Measurements from ENCODE around the gene DDX19B.
A peak's percentile ranks its signal among the peaks of the same experiment; 100 is the strongest.
"Not testable (repeated sequence)": the region's sequence is repeated elsewhere in the genome, so short reads cannot be mapped to it uniquely, and the experiment has no call there.

The DDX19B gene

DNA sequence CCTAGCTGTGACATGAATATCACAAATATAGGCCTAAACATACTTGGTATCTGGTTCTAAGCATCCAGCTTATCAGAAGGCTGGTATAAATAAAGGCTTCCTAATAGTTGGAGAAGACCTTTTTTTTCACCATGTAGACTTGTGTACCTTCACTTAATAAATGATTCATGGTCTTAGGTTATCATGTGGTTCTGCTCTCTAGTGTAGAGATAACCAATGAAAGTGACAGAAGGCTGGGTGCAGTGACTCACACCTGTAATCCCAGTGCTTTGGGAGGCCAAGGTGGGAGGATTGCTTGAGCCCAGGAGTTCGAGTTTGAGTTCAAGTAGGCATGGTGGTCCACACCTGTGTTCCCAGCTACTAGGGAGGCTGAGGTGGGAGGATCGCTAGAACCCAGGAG lies 50.8 kb downstream of the DDX19B start:
- DNase-seq (ENCODE audit: low read depth): no peak

DNA sequence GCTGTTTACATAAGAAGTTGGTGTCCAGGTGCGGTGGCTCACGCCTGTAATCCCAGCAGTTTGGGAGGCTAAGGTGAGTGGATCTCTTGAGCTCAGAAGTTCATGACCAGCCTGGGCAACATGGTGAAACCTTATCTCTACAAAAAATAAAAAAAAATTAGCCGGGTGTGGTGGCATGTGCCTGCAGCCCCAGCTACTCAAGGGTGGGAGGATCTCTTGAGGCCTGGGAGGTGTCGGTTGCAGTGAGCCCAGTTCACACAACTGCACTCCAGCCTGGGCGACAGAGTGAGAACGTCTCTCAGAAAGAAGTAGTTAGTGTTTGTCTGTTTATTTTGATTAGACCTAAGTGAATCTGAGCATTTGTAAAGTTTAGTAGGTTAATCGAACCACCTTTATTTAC lies 60.6 kb downstream of the DDX19B start:
- DNase-seq (ENCODE audit: low read depth): no peak

DNA sequence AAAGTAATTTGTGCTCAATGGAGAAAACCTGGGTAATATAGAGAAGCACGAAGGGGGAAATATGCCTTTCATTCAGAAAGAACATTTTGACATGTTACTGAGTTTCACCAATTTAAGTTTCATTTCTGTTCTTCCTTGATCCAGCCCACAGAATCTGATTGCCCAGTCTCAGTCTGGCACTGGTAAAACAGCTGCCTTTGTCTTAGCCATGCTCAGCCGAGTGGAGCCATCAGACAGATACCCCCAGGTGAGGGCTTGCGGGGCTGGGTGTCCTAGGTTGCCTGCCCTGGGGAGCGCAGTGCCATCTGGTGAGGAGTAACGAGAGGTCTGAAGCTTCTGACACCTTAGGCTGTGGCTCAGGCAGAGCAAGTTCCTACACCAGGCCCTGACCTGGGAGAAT lies 65.4 kb downstream of the DDX19B start:
- no peak for DNase-seq (ENCODE audit: low read depth)

DNA sequence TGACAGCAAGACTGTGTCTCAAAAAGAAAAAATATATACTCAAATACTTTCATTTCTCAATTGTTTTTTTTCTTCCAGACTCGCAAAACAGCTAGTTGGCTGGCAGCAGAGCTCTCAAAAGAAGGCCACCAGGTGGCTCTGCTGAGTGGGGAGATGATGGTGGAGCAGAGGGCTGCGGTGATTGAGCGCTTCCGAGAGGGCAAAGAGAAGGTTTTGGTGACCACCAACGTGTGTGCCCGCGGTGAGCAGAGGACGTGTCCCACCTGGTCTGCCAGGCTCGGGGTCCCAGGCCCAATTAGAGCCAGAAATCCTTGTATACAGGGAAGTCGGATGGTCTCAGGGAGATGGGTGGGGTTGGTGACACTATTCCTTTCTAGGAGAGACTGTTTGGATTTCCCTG lies 71.2 kb downstream of the DDX19B start:
- DNase-seq (ENCODE audit: low read depth): not testable (repeated sequence)

DNA sequence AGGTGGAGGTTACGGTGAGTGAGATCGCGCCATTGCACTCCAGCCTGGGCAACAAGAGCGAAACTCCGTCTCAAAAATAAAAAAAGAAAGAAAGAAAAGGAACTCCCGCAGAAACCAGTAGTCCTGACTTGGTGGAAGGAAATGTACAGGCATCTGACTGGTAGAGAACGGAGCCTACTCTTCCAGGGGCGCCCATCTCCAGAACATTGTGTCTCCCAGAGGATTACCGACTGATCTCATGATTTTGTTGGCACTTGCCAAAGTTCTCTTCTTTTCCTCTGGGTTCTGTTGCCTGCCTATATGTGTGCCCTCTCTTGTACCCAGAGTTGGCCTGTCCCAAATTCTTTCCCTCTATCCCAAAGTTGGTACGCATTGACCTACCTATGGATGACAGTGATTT lies 71.9 kb downstream of the DDX19B start:
- no peak for DNase-seq (ENCODE audit: low read depth)

DNA sequence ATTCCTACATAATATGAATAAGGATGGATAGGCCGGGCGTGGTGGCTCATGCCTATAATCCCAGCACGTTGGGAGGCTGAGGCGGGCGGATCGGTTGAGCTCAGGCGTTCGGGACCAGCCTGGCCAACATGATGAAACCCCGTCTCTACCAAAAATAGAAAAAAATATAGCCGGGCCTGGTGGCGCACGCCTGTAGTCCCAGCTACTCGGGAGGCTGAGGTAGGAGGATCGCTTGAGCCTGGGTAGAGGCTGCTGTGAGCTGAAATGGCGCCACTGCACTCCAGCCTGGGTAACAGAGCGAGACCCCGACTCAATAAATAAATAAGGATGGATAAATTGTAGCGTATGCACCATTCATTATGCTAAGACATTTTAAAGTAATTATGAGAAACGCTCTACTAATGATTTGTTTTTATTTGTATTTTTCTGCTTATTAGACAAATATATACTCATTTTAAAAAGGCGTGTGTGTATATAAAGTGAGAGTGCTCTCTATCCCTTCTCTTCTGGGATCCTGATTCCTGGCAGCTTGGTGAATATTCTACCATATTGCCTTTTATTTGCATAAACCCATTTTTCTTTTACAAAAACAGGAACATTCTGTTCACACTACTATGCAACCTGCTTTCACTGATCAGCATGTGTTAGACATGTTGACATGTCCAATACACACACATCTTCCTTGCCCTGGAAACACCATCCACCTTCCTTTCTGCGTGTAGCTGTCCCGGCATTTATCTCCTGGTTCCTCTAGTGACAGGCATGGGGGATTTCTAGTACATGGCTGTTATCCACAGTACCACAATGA lies 74.1 kb downstream of the DDX19B start:
- DNase-seq (ENCODE audit: low read depth): no peak

DNA sequence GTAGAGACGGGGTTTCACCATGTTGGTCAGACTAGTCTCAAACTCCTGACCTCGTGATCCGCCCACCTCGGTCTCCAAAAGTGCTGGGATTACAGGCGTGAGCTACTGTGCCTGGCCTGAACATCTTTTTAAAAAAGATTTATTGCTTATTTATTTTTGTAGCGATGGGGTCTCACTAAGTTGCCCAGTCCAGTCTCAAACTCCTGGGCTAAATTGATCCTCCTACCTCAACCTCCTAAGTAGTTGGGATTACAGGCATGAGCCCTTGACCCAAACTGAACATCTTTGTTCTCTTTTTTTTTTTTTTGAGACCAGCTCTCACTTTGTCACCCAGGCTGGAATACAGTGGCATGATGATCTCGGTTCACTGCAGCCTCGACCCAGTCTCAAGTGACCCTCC lies 75.2 kb downstream of the DDX19B start:
- no peak for DNase-seq (ENCODE audit: low read depth)

DNA sequence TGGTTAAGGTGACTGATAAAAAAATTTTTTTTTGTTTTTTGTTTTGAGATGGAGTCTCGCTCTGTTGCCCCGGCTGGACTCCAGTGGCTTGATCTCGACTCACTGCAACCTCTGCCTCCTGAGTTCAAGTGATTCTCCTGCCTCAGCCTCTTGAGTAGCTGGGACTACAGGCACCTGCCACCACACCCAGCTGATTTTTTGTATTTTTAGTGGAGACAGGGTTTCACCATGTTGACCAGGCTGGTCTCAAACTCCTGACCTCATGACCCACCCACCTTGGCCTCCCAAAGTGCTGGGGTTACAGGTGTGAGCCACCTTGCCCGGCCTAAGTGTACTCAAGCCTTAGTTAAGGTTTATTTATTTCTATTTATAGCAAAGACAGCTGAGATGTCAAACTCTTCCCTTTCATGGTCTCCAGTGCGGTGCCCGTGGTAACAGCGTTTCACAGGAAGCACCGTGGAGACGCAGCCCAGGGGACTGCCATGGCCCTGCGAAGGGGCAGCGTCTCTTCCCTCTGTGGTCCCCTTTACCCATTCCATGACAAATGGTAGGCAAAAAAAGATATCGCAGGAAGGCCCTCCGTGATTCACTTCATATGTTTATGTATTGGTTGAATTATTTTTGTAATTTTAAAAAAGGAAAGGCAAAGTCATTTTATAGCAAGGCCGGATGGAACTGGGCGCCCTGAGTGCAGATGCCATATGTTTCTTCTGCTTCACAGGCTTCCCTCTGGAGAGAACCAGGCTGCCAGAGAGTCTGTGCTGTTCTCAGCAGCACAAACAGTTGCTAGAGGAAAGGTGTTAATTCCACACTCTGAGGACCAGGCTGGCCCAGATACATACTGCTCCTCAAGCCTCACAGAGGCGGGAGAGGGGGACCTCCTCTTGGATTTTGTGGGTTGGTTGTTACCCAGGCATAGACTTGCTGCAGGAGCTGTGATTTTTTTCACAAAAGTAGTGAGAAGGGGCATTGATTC lies 76.9 kb downstream of the DDX19B start:
- DNase-seq (ENCODE audit: low read depth): no peak

DNA sequence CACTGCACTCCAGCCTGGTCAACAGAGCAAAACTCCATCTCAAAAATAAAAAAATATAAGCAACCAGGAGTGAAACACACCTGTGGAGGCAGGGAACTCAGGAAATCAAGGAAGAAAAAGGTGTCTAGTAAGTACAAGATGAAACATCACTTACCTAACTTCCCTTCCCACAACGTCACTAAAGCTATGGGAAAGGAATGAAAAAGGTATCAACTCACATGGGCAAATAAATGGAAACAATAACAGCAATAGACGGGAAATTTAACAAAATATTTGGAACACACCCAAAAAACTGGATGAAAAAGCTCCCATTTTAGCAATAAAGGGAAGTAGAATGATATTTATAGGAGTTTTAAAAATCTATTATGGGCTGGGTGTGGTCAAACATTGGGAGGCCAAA lies 78.8 kb downstream of the DDX19B start:
- no peak for DNase-seq (ENCODE audit: low read depth)

DNA sequence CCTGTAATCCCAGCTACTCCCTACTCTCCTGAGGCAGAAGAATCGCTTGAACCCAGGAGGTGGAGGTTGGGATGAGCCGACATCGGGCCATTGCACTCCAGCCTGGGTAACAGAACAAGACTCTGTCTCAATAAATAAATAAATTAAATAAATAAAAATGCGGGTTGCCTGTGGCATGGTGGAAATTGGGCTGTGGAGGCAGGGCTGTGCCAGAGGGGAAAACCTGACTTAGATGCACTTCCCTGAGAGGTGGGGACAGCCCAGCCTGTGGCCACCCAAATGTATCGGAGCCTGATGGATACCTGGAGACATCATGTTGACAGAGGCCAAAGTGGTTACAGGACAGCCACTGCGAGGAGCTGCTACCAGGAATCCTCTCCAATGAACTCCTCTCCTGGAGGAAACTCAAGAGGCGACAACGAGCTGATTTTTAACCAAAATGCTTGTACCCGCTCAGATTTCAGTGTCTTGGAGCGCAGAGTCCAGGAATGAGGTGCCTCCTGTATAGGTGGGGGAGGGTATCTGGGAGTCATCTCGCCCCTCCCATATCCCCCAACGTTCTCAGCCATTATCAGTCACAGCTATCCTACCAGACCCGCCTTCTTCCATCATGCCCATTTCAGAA lies 80.0 kb downstream of the DDX19B start:
- no peak for DNase-seq (ENCODE audit: low read depth)

DNA sequence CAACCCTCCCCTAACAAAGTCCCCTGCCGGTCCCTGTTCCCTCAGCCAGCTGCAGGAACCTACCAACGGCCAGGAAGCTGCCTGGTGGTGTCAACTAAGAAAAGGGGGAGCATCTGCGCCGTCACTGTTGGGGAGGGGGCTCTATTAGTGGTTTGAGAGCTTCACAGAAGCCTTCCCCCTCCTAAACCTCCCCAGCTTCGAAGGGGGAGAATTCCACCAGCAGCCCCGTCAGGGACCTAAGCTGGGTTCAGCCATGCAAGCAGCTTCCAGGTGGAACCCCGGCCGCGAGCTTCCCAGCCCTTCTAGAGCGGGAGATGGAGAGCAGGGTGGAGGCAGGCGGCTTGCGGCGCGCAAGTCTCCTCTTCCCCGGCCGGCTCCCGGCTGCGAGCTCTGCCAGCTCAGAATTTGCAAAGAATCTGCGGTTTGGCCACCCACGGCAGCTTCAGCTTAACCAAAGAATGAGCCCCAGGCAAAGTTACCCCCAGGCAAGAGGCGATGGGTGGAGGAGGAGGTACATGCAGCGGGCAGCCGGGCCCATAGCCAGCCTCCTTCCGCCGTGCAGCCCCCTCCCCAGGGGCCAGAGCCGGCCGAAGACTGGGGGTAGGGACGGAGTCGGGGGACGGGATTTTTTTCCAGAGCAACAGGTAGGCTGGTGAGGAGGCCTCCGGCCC lies 81.4 kb downstream of the DDX19B start:
- DNase-seq (ENCODE audit: low read depth): peak; percentile 31

DNA sequence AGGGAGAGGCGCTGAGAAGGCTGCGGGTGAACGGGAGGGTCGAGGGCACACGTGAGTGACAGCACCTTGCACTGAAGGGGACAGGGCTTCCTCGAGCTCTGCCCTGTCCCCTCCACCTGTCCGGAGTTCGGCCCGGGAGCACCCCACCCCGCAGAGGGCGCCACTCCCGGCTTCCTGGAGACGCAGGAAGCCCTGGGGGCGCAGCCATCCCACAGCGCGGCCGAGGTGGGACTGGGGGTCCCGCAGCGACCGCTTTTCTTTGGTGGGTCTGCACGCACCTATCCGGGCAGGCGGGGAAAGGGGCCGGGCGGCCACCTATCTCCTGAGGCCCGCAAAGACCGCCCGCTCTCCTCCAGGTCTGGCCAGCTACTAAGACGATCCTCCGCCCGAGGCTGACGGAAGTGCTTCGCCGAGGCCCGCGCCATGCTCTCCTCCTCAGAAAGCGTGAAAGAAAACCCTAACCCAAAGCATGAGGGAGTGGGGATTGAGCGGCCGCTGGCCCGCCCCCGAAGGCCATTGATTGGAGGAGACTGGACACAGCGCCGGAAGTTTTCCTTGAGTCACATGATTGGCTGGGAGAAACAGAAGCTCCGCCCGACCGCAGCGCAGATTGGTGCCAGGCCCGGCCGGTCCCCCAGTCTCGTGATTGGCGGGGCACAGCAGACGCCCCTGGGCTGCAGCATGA lies 82.1 kb downstream of the DDX19B start:
- peak; percentile 93 for DNase-seq (ENCODE audit: low read depth)

DNA sequence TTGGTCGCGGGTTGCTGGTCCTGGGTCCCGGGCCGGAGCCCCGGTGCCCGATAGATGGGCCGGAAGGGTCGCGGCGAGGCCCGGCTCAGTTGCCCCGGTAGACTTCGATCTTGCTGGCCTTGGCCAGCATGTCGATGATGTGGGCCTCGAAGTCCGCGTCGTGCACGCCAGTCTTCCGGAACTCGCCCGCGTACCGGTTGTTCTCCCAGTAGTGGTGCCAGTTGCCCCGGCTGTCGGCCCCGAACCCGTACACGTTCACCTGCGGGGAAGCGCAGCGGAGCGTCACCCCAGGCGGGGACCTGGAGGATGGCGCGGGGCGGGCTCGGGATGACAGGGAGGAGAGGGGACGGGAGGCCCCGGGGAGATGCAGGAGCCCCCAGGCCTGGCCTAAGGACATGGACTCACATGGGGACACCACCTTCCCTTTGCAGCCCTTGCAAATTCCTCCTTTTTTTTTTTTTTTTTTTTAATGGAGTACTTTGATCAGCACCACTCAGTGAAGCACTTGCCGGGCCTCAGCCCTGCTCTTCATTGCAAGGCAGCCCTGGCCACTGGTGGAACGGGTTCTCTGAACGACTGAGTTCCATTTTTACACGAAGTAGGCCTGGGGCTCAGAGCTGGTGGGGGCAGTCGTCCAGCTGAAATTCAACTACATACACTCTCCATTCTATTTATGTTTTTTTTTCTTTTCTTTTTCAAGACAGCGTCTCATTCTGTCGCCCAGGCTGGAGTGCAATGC lies 82.8 kb downstream of the DDX19B start:
- no peak for DNase-seq (ENCODE audit: low read depth)

DNA sequence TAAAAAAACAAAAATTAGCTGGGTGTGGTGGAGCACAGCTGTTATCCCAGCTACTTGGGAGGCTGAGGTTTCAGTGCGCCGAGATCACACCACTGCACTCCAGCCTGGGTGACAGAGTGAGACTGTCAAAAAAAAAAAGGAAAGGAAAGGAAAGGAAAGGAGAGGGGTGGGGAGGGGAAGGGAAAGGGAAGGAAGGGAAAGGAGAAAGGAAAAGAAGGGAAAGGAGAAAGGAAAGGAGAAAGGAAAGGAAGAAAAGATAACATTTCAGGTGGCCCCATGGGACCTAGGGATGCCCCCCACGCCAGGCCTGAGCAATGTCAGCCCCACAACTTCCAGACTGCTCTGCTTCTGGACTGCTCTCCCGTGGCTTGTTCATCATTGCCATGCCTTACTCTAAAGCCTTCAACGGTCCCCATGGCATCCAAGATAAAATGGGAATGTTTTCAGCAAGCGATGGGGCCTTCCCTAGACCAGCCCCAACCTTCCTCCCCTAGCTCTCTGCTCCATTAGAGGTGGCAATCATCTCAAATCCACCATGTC lies 84.5 kb downstream of the DDX19B start:
- DNase-seq (ENCODE audit: low read depth): no peak

All from T follicular helper cell (primary cell).